GM21825 (cell line): ENCODE results near the gene NANOS2.

Experiments
- ATAC-seq: cut with Tn5 transposase; IDR thresholded peaks from one replicate; pipeline ENCODE4 v1.9.1; 2021; ENCODE audit warnings: mild to moderate bottlenecking, moderate library complexity; ENCODE audit not compliant: unreplicated experiment

NANOS2 gene

GRCh38 chr19:45929247-45929646, 14.7 kb upstream of the NANOS2 start:
- no peak for ATAC-seq

- ATAC-seq: no peak
Observed at GRCh38 chr19:45927565-45928261, 13.1 kb upstream of the NANOS2 start.

- no peak for ATAC-seq
Observed at GRCh38 chr19:45924891-45925447, 10.4 kb upstream of the NANOS2 start.

- no peak for ATAC-seq
Observed at GRCh38 chr19:45922281-45922680, 7.7 kb upstream of the NANOS2 start.

- no peak for ATAC-seq
Observed at GRCh38 chr19:45920458-45920857, 5.9 kb upstream of the NANOS2 start.

GRCh38 chr19:45919678-45920077, 5.1 kb upstream of the NANOS2 start:
- ATAC-seq: no peak

GRCh38 chr19:45918721-45919120, 4.1 kb upstream of the NANOS2 start:
- no peak for ATAC-seq

- ATAC-seq: no peak
Observed at GRCh38 chr19:45917421-45918091, 3.0 kb upstream of the NANOS2 start.

GRCh38 chr19:45911291-45911690, 3.3 kb downstream of the NANOS2 start:
- no peak for ATAC-seq

GRCh38 chr19:45908956-45909355, 5.6 kb downstream of the NANOS2 start:
- ATAC-seq: no peak

GRCh38 chr19:45906221-45906620, 8.4 kb downstream of the NANOS2 start:
- no peak for ATAC-seq

GRCh38 chr19:45905011-45905410, 9.6 kb downstream of the NANOS2 start:
- ATAC-seq: no peak

GRCh38 chr19:45902651-45903625, 11.6 kb downstream of the NANOS2 start:
- peak; percentile 81 for ATAC-seq

- ATAC-seq: no peak
Observed at GRCh38 chr19:45901912-45902650, 12.5 kb downstream of the NANOS2 start, which contains the start of gene MYPOP. Gene MYPOP (minus strand): TSS chr19:45902613. CDS start chr19:45901773, 840 bp downstream.

- no peak for ATAC-seq
Observed at GRCh38 chr19:45901432-45901911, 13.1 kb downstream of the NANOS2 start.

GRCh38 chr19:45900738-45901431, 13.7 kb downstream of the NANOS2 start:
- ATAC-seq: no peak

- ATAC-seq: no peak
Observed at GRCh38 chr19:45899919-45900589, 14.5 kb downstream of the NANOS2 start.

- ATAC-seq: no peak
Observed at GRCh38 chr19:45899253-45899652, 15.3 kb downstream of the NANOS2 start.

- ATAC-seq: no peak
Observed at GRCh38 chr19:45897261-45897812, 17.2 kb downstream of the NANOS2 start.
